Fibroblast of lung (primary cell): ENCODE results near the gene PRR13. TPM values are rescaled to one million over a fixed set of nuclear protein-coding genes. Genes with fewer than 3 reads are reported as not detected.
A peak's percentile ranks its signal among the peaks of the same experiment; 100 is the strongest.
"Not testable (repeated sequence)": the region's sequence is repeated elsewhere in the genome, so short reads cannot be mapped to it uniquely, and the experiment has no call there.

Source experiments
- DNase-seq, 2 donors: peaks; one replicate each; pipeline versions ENCODE4 v3.0.0 to v3.0.0-alpha.2; 2010; ENCODE audit warnings: low read depth in 2 of 2
- H2AFZ ChIP-seq: 2 replicates; pipeline ENCODE4 v1.5.1; 2012; ENCODE audit warnings: low read length, control low read depth, inconsistent platforms
- H3K27ac ChIP-seq: 2 replicates; pipeline ENCODE4 v1.5.1; 2011; ENCODE audit warnings: low read length, control low read depth; ENCODE audit not compliant: insufficient read depth
- H3K27me3 ChIP-seq: 2 replicates; pipeline ENCODE4 v1.5.1; 2011; ENCODE audit warnings: mild to moderate bottlenecking, low read length; ENCODE audit not compliant: control insufficient read depth, insufficient read depth
- H3K36me3 ChIP-seq: 2 replicates; pipeline ENCODE4 v1.5.1; 2011; ENCODE audit warnings: low read length; ENCODE audit not compliant: control insufficient read depth, insufficient read depth
- H3K4me1 ChIP-seq: 2 replicates; pipeline ENCODE4 v1.5.1; 2011; ENCODE audit warnings: low read length; ENCODE audit not compliant: control insufficient read depth, insufficient read depth; ENCODE audit errors: extremely low read depth
- H3K4me2 ChIP-seq: 2 replicates; pipeline ENCODE4 v1.5.1; 2011; ENCODE audit warnings: low read length, control low read depth; ENCODE audit not compliant: insufficient read depth; ENCODE audit errors: extremely low read depth
- H3K4me3 ChIP-seq, 4 experiments: fragments of 200-600 bp in 1 of 4; sonication (generic) in 1 of 4; replicated peaks in 1 of 4; 2 replicates each; pipeline ENCODE4 v1.5.1; 2011 to 2016; ENCODE audit warnings: low read length in 4 of 4, low read depth in 3 of 4, mild to moderate bottlenecking in 3 of 4, control low read depth in 2 of 4, inconsistent platforms in 1 of 4, mixed read lengths in 1 of 4; ENCODE audit not compliant: insufficient read depth in 1 of 4; ENCODE audit errors: control extremely low read depth in 1 of 4
- H3K79me2 ChIP-seq: 2 replicates; pipeline ENCODE4 v1.5.1; 2012; ENCODE audit warnings: mild to moderate bottlenecking, low read length, inconsistent platforms; ENCODE audit not compliant: control insufficient read depth, insufficient read depth
- H3K9ac ChIP-seq: 2 replicates; pipeline ENCODE4 v1.5.1; 2011; ENCODE audit warnings: mild to moderate bottlenecking, low read length, control low read depth; ENCODE audit not compliant: insufficient read depth
- H3K9me3 ChIP-seq: 2 replicates; pipeline ENCODE4 v1.5.1; 2012; ENCODE audit warnings: low read depth, low read length; ENCODE audit not compliant: control insufficient read depth, insufficient read depth
- H4K20me1 ChIP-seq: 2 replicates; pipeline ENCODE4 v1.5.1; 2011; ENCODE audit warnings: low read length; ENCODE audit not compliant: control insufficient read depth, insufficient read depth; ENCODE audit errors: extremely low read depth
- CTCF ChIP-seq, 2 donors: IDR thresholded peaks in 1 of 2; conservative IDR thresholded peaks in 1 of 2; 1 replicate in 1 of 2; 2 replicates in 1 of 2; pipeline ENCODE4 v1.5.1; 2011 to 2012; ENCODE audit warnings: low read length in 2 of 2, control low read depth in 1 of 2, inconsistent platforms in 1 of 2, low read depth in 1 of 2, mild to moderate bottlenecking in 1 of 2
- EZH2 ChIP-seq: IDR thresholded peaks from 2 replicates; pipeline ENCODE4 v1.5.1; 2012; ENCODE audit warnings: low read length, control low read depth, mild to moderate bottlenecking; ENCODE audit errors: missing control alignments
- polyA plus RNA-seq, 2 donors: library from polyadenylated mRNA; depleted of rRNA in 1 of 2; stranded (reverse) in 1 of 2; unstranded in 1 of 2; fragments of >200 nt; gene quantifications; 2 replicates each; pipeline ENCODE4 v1.2.1, GENCODE V29; 2011 to 2012; ENCODE audit warnings: missing spikeins in 1 of 2
- total RNA-seq: library from RNA; depleted of rRNA; stranded (reverse); fragments of >200 nt; gene quantifications from 2 replicates; pipeline ENCODE4 v1.2.1, GENCODE V29; 2014

PRR13 gene
- total and polyA plus RNA-seq, 2 donors (not counting 1 experiment from before 2014, with no cell fraction given), result 48.1 to 114 TPM

- Histone ChIP-seq H3K27me3 (no peaks in the 10 kb centered on the region), H3K4me1 (peaks cover 4% of the 10 kb centered on the region), H3K36me3 (no peaks in the 10 kb centered on the region), H3K9me3 (no peaks in the 10 kb centered on the region), H3K4me2 (peak overlapping the region; percentile 9), H3K9ac (no peak overlapping the region), H3K27ac (no peak overlapping the region), H3K4me3 (no peak overlapping the region), H4K20me1 (no peaks in the 10 kb centered on the region), H2AFZ (no peak overlapping the region), H3K79me2 (no peaks in the 10 kb centered on the region)
- no peak for DNase-seq
- no peak for TF ChIP-seq CTCF (conservative IDR thresholded peaks at IDR 0.05 in 1 of 2, IDR thresholded peaks at IDR 0.05 in 1 of 2; ENCODE audit: low read depth in 1 of 2, low read length in 2 of 2)
- TF ChIP-seq EZH2, result no peak
These were observed 12.8 kb upstream of the PRR13 start for GRCh38 chr12:53428741-53429140.

GRCh38 chr12:53430116-53430515, 11.4 kb upstream of the PRR13 start:
- Histone ChIP-seq H3K79me2 (no peaks in the 10 kb centered on the region), H2AFZ (no peak overlapping the region), H3K27ac (no peak overlapping the region), H3K9ac (no peak overlapping the region), H3K9me3 (no peaks in the 10 kb centered on the region), H3K4me1 (peaks cover 4% of the 10 kb centered on the region), H3K27me3 (no peaks in the 10 kb centered on the region), H3K36me3 (no peaks in the 10 kb centered on the region), H3K4me2 (no peak overlapping the region), H3K4me3 (no peak overlapping the region), H4K20me1 (no peaks in the 10 kb centered on the region)
- no peak for DNase-seq
- no peak for TF ChIP-seq EZH2
- no peak for TF ChIP-seq CTCF (conservative IDR thresholded peaks at IDR 0.05 in 1 of 2, IDR thresholded peaks at IDR 0.05 in 1 of 2; ENCODE audit: low read depth in 1 of 2, low read length in 2 of 2)

GRCh38 chr12:53431187-53431586, 10.3 kb upstream of the PRR13 start:
- H4K20me1 ChIP-seq, result no peaks in the 10 kb centered on the region
- H3K79me2 ChIP-seq, result no peaks in the 10 kb centered on the region
- peak in 1 of 2 donors; percentile 23 for DNase-seq
- no peak overlapping the region for H3K9ac ChIP-seq
- peaks cover 4% of the 10 kb centered on the region for H3K4me1 ChIP-seq
- no peak overlapping the region for H3K27ac ChIP-seq
- H2AFZ ChIP-seq, result no peak overlapping the region
- no peak overlapping the region for H3K4me2 ChIP-seq
- H3K9me3 ChIP-seq, result no peaks in the 10 kb centered on the region
- no peak overlapping the region for H3K4me3 ChIP-seq
- no peaks in the 10 kb centered on the region for H3K36me3 ChIP-seq
- TF ChIP-seq EZH2 (no peak), CTCF (conservative IDR thresholded peaks at IDR 0.05 in 1 of 2, IDR thresholded peaks at IDR 0.05 in 1 of 2; ENCODE audit: low read depth in 1 of 2, low read length in 2 of 2) (no peak)
- H3K27me3 ChIP-seq, result no peaks in the 10 kb centered on the region

- not testable (repeated sequence) for H3K4me1 ChIP-seq, H3K4me2 ChIP-seq, H3K4me3 ChIP-seq, H4K20me1 ChIP-seq, DNase-seq, H3K27me3 ChIP-seq, H3K27ac ChIP-seq, H3K36me3 ChIP-seq, H3K9me3 ChIP-seq, H3K9ac ChIP-seq, H2AFZ ChIP-seq, H3K79me2 ChIP-seq
These were observed 6.2 kb upstream of the PRR13 start for GRCh38 chr12:53435326-53435725.

GRCh38 chr12:53439582-53439981, 2.0 kb upstream of the PRR13 start:
- not testable (repeated sequence) for H3K9me3 ChIP-seq, DNase-seq, H3K36me3 ChIP-seq, H3K9ac ChIP-seq, H3K4me3 ChIP-seq, H3K4me2 ChIP-seq, H3K27me3 ChIP-seq, H4K20me1 ChIP-seq, H3K4me1 ChIP-seq, H3K27ac ChIP-seq, H2AFZ ChIP-seq
- H3K79me2 ChIP-seq, result peaks cover 17% of the 10 kb centered on the region
